GM12891 (cell line): Measurements from ENCODE around the gene IP6K1.
"Not testable (repeated sequence)": the region's sequence is repeated elsewhere in the genome, so short reads cannot be mapped to it uniquely, and the experiment has no call there.

Source experiments
- POLR2A ChIP-seq: IDR thresholded peaks from 2 replicates; pipeline ENCODE4 v1.6.1; 2011; ENCODE audit warnings: low read depth, low read length, control low read depth
- POLR2AphosphoS5 ChIP-seq: IDR thresholded peaks from 2 replicates; pipeline ENCODE4 v1.6.1; 2011; ENCODE audit warnings: low read depth, low read length, control low read depth
- POU2F2 ChIP-seq: IDR thresholded peaks from 2 replicates; pipeline ENCODE4 v1.6.1; 2011; ENCODE audit warnings: low read depth, mild to moderate bottlenecking, control low read depth, low read length, moderate library complexity
- SPI1 ChIP-seq: IDR thresholded peaks from 2 replicates; pipeline ENCODE4 v1.6.1; 2011; ENCODE audit warnings: low read depth, low read length, control low read depth
- TAF1 ChIP-seq: IDR thresholded peaks from 2 replicates; pipeline ENCODE4 v1.6.1; 2011; ENCODE audit warnings: low read depth, low read length, control low read depth

DNA sequence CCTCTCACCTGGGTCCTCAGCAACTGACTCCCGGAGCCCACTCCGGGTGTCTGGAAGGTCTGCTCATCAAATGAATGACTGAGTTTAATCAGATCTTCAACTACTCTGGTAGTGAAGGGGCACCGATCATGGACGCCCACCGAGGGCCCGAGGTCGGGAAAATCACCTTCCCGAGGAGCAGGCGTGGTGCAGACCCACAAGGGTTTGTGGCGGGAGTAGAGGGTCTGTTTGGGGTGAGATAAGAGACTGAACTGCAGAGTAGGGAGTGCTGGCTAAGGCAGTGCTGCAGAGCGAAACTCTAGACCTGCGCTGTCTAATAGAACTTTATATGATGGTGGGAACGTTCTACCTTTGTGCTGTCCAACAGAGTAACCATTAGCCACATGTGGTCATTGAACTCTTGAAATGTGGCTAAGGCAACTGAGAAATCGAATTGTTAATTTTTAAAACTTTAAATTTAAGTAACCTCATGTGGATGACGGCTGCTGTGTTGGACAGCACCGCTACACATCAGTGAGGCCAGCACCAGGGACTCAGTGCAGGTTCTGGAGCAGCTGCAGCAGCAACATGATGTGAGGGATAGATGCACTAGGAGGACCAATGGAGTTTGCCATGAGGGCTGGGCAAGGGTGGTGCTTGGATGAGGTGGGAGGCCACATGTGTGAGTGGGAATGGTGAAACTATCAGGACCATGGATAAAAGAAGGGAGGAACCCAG is 96.3 kb downstream of the IP6K1 start:
- TF ChIP-seq POLR2AphosphoS5, POLR2A, TAF1, POU2F2, SPI1: not testable (repeated sequence)
